GM10248 (cell line): Measurements from ENCODE around the gene PADI6.

Source experiments
- CTCF ChIA-PET: fragments of 300-600 bp; sonication (Branson Sonifier 250); formaldehyde crosslinking; extraction: SDS; loops from one replicate; lab custom pipeline; 2021; ENCODE audit warnings: antibody characterized with exemption; lab: Yijun Ruan, JAX
- POLR2A ChIA-PET: fragments of 350-650 bp; sonication (Branson Sonifier 250); formaldehyde crosslinking; extraction: SDS; loops from one replicate; lab custom pipeline; 2020; ENCODE audit warnings: antibody characterized with exemption; lab: Yijun Ruan, JAX
- DNase-seq: peaks from one replicate; pipeline ENCODE4 v3.0.0; 2012; ENCODE audit errors: extremely low spot score
- CTCF ChIP-seq: IDR thresholded peaks from 2 replicates; pipeline ENCODE4 v1.5.1; 2012; ENCODE audit warnings: mild to moderate bottlenecking, low read depth; ENCODE audit errors: extremely low read depth, missing control alignments, control extremely low read depth

Gene PADI6

GRCh38 chr1:17397910-17398695, 26.1 kb downstream of the PADI6 start:
- DNase-seq: no peak
- ChIA-PET CTCF (interaction anchor here (0.9 to 2.8 kb wide), 2 partner anchors 8 to 161 kb away, joined by 3 to 10 read pairs; no protein-coding TSS in a partner anchor), POLR2A (no interaction called here)
- TF ChIP-seq CTCF: no peak

- ChIA-PET CTCF (no interaction called here), POLR2A (no interaction called here)
- TF ChIP-seq CTCF: no peak
- DNase-seq: peak; percentile 46
Measured at GRCh38 chr1:17400725-17401341, 28.8 kb downstream of the PADI6 start.

GRCh38 chr1:17401841-17402240, 29.8 kb downstream of the PADI6 start:
- ChIA-PET CTCF (interaction anchor here (1.0 to 1.3 kb wide), 2 partner anchors 17 to 275 kb away, joined by 3 read pairs; no protein-coding TSS in a partner anchor), POLR2A (no interaction called here)
- TF ChIP-seq CTCF: no peak
- DNase-seq: no peak

GRCh38 chr1:17403081-17403480, 31.1 kb downstream of the PADI6 start:
- ChIA-PET CTCF (interaction anchor here (1.3 kb wide), 2 partner anchors 37 to 277 kb away, joined by 3 read pairs; no protein-coding TSS in a partner anchor), POLR2A (no interaction called here)
- no peak for TF ChIP-seq CTCF

GRCh38 chr1:17404034-17404684, 32.2 kb downstream of the PADI6 start:
- TF ChIP-seq CTCF: no peak
- ChIA-PET POLR2A (no interaction called here), CTCF (interaction anchor here (1.3 kb wide), 1 partner anchor 36 kb away, joined by 3 read pairs; no protein-coding TSS in a partner anchor)
- no peak for DNase-seq

More at GRCh38 chr1:17403081-17403480, 31.1 kb downstream of the PADI6 start:
- no peak for DNase-seq

GRCh38 chr1:17404820-17405219, 32.8 kb downstream of the PADI6 start:
- no peak for DNase-seq

More at GRCh38 chr1:17404820-17405219, 32.8 kb downstream of the PADI6 start:
- ChIA-PET POLR2A (no interaction called here), CTCF (interaction anchor here (2.4 kb wide), 1 partner anchor 11 kb away, joined by 9 read pairs; no protein-coding TSS in a partner anchor)
- no peak for TF ChIP-seq CTCF
